Measurements from ENCODE around the gene MYH15. TPM values are rescaled to one million over a fixed set of nuclear protein-coding genes. Genes with fewer than 3 reads are reported as not detected.

The MYH15 gene
- total and polyA plus RNA-seq, 2 of the 4 experiments (the other 2 are of a cell fraction): 0.10 to 0.36 TPM

DNA sequence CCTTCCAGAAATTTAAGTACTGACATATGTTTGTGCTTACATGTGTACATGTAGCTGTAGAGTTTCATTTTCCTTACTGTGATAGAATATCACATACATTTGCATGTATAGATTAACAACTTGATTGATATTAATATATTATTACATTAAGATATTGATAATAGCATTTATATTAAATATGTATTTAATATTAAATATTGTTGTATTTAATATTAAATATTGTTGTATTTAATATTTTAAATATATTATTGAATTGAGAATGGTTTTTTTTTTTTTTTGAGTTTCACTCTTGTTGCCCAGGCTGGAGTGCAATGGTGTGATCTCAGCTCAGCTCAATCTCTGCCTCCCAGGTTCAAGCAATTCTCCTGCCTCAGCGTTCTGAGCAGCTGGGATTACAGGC lies 76.5 kb downstream of the MYH15 start:
- intact Hi-C loops (cut with micrococcal nuclease): no loop called here
- no peak overlapping the region for H4K5ac ChIP-seq (ENCODE audit: low read depth, low read length)

More for the DNA sequence above, 76.5 kb downstream of the MYH15 start:
- no peaks in the 10 kb centered on the region for H3K79me1 ChIP-seq (ENCODE audit: low read depth in 1 of 2, low read length in 2 of 2)
- no peak overlapping the region for H3K56ac ChIP-seq (ENCODE audit: extremely low read depth, insufficient read depth, low read length)
- H3K27ac ChIP-seq (ENCODE audit: insufficient read depth, low read length): no peak overlapping the region
- WGBS, 2 experiments (ENCODE audit: extremely low coverage in 2 of 2, insufficient read length in 1 of 2): 25% methylated on average over 1 of the region's 1 CpG; no CpG with 5 or more reads in 1 of the 2 experiments
- DNase-seq: no peak
- H2BK120ac ChIP-seq (ENCODE audit: low read depth, low read length): no peak overlapping the region
- H3K18ac ChIP-seq (ENCODE audit: low read depth, low read length): no peak overlapping the region
- no peaks in the 10 kb centered on the region; the same call in 1 of the 2 replicates for H3K9me3 ChIP-seq (ENCODE audit: control insufficient read depth, insufficient read depth, low read length)
- no peak overlapping the region for H2AK9ac ChIP-seq (replicated peaks; ENCODE audit: low read depth, low read length, poor library complexity)
- H2BK5ac ChIP-seq (ENCODE audit: low read depth, low read length, poor library complexity, severe bottlenecking): no peak overlapping the region
- H2BK20ac ChIP-seq (ENCODE audit: low read depth, low read length): no peak overlapping the region
- no peak overlapping the region for H3K4ac ChIP-seq (ENCODE audit: low read depth, low read length)
- H3K27me3 ChIP-seq (ENCODE audit: control insufficient read depth, insufficient read depth, low read length): no peaks in the 10 kb centered on the region
- POLR2A ChIA-PET (ENCODE audit: unreplicated experiment): no interaction called here
- H2AK5ac ChIP-seq (ENCODE audit: low read depth, low read length): no peak overlapping the region
- no TSS peak for BruUV-seq (replicated peaks)
- CTCF ChIA-PET: no interaction called here
- no peak for TF ChIP-seq RFX5 (IDR thresholded peaks at IDR 0.05; ENCODE audit: low read depth, low read length)
- no peak for TF ChIP-seq RCOR1 (IDR thresholded peaks at IDR 0.05; ENCODE audit: insufficient replicate concordance, low read length)
- TF ChIP-seq CEBPB (IDR thresholded peaks at IDR 0.05; ENCODE audit: low read depth, low read length): no peak
- TF ChIP-seq CHD1 (IDR thresholded peaks at IDR 0.05; ENCODE audit: low read depth, low read length): no peak
- no peak for TF ChIP-seq FOS (IDR thresholded peaks at IDR 0.05; ENCODE audit: low read depth, low read length)
- no peak for TF ChIP-seq RAD21 (IDR thresholded peaks at IDR 0.05; ENCODE audit: low read length)
- no peak for TF ChIP-seq MAZ (IDR thresholded peaks at IDR 0.05; ENCODE audit: borderline replicate concordance, low read depth, low read length)
- no peak for TF ChIP-seq USF2 (IDR thresholded peaks at IDR 0.05; ENCODE audit: low read depth, low read length)
- no peak for TF ChIP-seq MXI1 (IDR thresholded peaks at IDR 0.05; ENCODE audit: borderline replicate concordance, low read depth, low read length)
- in situ Hi-C loops (cut with MboI; ENCODE audit: low sequenced_read_pairs) (no loop called here), dilution Hi-C loops (cut with HindIII; ENCODE audit: low sequenced_read_pairs, unreplicated experiment) (no loop called here)
- H3K23ac ChIP-seq (ENCODE audit: low read depth, low read length): no peak overlapping the region
- H3K4me3 ChIP-seq (ENCODE audit: insufficient read depth, low read depth, low read length): no peak overlapping the region
- H3K14ac ChIP-seq (replicated peaks; ENCODE audit: low read depth, low read length): no peak overlapping the region
- H2AFZ ChIP-seq (replicated peaks; ENCODE audit: low read length, poor library complexity): no peak overlapping the region
- no peaks in the 10 kb centered on the region for H4K20me1 ChIP-seq (ENCODE audit: insufficient read depth, low read length)
- no peaks in the 10 kb centered on the region for H3K4me1 ChIP-seq (ENCODE audit: control insufficient read depth, insufficient read depth, low read length)
- H3K9ac ChIP-seq (ENCODE audit: low read depth, low read length): no peak overlapping the region
- no peaks in the 10 kb centered on the region for H3K36me3 ChIP-seq (ENCODE audit: control insufficient read depth, insufficient read depth, low read length)
- H3K9me1 ChIP-seq (ENCODE audit: insufficient read depth, low read length): no peaks in the 10 kb centered on the region
- no peak overlapping the region for H3K4me2 ChIP-seq (ENCODE audit: low read depth, low read length)
- H4K8ac ChIP-seq (ENCODE audit: low read depth in 2 of 2, low read length in 2 of 2): no peak overlapping the region
- no peak overlapping the region for H4K91ac ChIP-seq (ENCODE audit: insufficient read depth, low read depth, low read length)
- no peak for ATAC-seq (ENCODE audit: low read depth)
- H2BK15ac ChIP-seq (ENCODE audit: low read depth, low read length): no peak overlapping the region

Data from IMR-90 (cell line).